ENCODE results near the gene FOXB2.
"Not testable (repeated sequence)": the region's sequence is repeated elsewhere in the genome, so short reads cannot be mapped to it uniquely, and the experiment has no call there.

The FOXB2 gene

GRCh38 chr9:77016526-77017504 lies 2.6 kb upstream of the FOXB2 start:
- FAIRE-seq: no peak

- no peak for FAIRE-seq
Observed at GRCh38 chr9:77017505-77017894, 2.0 kb upstream of the FOXB2 start.

- FAIRE-seq: no peak
Observed at GRCh38 chr9:77018058-77018968, 1.1 kb upstream of the FOXB2 start.

GRCh38 chr9:77018969-77019235 lies 553 bp upstream of the FOXB2 start:
- no peak for FAIRE-seq

DNA sequence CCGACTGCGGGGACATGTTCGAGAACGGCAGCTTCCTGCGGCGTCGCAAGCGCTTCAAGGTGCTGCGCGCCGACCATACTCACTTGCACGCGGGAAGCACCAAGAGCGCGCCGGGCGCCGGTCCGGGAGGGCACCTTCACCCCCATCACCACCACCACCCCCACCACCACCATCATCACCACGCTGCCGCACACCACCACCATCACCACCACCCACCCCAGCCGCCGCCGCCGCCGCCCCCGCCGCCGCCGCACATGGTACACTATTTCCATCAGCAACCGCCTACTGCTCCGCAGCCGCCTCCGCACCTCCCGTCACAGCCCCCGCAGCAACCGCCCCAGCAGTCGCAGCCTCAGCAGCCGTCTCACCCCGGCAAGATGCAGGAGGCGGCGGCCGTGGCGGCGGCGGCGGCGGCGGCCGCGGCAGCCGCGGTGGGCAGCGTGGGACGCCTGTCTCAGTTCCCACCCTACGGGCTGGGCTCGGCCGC lies 514 bp downstream of the FOXB2 start:
- no peak for FAIRE-seq

GRCh38 chr9:77020413-77021290 lies 1.2 kb downstream of the FOXB2 start:
- no peak for FAIRE-seq

- FAIRE-seq: no peak
Observed at GRCh38 chr9:77021291-77021894, 1.9 kb downstream of the FOXB2 start.

- FAIRE-seq: no peak
Observed at GRCh38 chr9:77021922-77022782, 2.7 kb downstream of the FOXB2 start.

DNA sequence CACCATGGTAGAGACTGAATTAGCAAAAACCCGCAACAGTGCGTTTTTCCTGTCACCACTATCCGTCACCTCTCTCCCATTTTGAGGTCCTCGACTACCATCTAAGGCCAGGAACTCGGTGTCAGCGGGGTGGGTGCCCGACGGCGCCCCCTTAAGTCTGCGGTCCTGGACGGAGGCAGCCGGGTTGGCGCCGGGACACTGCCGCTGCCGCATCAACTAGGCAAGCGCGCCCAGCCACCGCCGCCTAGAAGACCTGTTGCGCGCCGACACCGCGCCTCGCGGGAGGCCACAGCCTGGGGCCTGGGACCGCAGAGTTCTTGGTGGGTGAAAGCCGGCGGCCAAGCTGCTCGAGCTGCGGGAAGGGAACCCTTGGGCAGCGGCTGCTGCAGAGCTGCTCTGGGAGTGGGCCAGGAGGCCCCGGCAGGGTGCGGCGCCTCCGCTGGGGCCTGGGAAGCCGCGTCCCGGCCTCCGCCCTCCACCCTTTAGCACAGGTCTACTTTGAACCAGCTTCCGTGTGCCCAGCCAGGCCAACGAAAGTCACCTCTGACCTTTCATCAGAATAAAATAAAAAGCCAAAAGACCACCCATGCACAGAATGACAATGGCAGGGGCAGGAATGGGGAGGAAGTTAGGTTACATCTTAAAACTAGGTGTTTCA lies 3.5 kb downstream of the FOXB2 start:
- no peak for FAIRE-seq

- no peak for FAIRE-seq
Observed at GRCh38 chr9:77023726-77024125, 4.3 kb downstream of the FOXB2 start.

- no peak for FAIRE-seq
Observed at GRCh38 chr9:77024776-77025545, 5.5 kb downstream of the FOXB2 start.

- no peak for FAIRE-seq
Observed at GRCh38 chr9:77028478-77028877, 9.0 kb downstream of the FOXB2 start.

DNA sequence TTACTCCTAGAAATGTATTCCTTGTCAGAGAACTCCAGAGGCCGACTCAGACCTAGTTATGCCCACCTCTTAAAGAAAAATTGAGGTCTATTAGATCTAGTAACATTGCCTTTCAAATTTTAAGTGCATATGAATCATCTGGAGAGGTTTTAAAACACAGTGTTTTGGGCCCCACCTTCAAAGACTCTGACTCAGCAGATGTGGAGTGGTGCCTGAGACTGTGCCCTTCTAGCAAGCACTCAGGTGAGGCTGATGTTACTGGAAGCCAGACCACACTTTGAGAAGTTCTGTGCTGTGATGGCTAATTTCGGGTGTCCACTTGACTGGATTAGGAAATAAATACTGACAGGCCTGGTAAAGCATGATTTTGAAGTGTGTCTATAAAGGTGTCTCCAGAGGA lies 10.6 kb downstream of the FOXB2 start:
- FAIRE-seq: no peak

DNA sequence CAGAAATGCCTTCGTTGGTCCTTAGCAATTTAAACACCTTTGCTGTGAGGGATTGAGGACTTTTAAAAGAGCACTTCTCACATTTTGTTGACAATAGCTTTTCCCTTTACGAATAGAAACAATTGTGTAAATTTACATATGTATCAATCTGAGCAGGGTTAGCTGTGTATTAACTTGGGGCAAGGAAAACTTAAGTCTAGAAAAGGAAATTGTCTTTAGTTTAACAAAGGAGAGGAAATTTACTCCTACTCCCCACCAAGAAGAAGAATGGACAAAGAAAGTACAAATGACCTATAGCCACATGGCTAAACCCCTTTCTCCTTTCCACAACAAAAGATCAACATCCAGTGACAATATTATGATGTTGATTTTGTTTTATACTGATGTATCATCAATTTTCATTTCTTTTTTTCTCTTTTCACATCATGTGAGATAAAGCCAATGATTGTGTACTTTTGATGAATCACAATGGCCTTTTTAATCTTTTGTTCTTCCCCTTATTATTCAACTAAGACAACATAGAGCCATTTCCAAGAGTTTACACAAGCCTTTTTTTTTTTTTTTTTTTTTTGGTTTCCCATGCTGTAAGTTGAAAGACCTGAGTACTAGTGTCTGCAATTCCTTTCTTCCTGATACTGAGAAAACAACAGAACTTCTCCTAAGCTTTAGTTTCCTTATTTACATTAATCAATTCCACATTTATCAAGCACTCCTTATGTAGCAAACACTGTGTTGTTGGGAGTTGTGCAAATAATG lies 19.0 kb downstream of the FOXB2 start:
- FAIRE-seq: no peak

GRCh38 chr9:77040340-77040739 lies 20.9 kb downstream of the FOXB2 start:
- FAIRE-seq: no peak

DNA sequence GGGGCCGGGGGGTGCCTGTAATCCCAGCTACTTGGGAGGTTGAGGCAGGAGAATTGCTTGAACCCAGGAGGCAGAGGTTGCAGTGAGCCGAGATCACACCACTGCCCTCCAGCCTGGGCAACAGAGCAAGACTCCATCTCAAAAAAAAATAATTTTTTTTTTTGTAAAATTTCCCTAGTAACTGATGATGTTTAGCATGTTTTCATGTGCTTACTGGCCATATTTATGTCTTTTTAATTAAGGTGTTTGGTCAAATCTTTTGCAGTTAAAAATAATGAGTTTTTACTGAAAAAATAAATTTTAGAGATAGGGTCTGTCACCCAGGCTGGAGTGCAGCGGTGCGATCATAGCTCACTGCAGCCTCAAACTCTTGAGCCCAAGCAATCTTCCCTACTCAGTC lies 24.3 kb downstream of the FOXB2 start:
- FAIRE-seq: not testable (repeated sequence)

DNA sequence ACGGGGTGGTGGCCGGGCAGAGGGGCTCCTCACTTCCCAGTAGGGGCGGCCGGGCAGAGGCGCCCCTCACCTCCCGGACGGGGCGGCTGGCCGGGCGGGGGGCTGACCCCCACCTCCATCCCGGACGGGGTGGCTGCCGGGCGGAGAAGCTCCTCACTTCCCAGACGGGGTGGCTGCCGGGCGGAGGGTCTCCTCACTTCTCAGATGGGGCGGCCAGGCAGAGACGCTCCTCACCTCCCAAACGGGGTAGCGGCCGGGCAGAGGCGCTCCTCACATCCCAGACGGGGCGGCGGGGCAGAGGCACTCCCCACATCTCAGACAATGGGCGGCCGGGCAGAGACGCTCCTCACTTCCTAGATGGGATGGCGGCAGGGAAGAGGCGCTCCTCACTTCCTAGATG lies 41.2 kb downstream of the FOXB2 start:
- FAIRE-seq: not testable (repeated sequence)

DNA sequence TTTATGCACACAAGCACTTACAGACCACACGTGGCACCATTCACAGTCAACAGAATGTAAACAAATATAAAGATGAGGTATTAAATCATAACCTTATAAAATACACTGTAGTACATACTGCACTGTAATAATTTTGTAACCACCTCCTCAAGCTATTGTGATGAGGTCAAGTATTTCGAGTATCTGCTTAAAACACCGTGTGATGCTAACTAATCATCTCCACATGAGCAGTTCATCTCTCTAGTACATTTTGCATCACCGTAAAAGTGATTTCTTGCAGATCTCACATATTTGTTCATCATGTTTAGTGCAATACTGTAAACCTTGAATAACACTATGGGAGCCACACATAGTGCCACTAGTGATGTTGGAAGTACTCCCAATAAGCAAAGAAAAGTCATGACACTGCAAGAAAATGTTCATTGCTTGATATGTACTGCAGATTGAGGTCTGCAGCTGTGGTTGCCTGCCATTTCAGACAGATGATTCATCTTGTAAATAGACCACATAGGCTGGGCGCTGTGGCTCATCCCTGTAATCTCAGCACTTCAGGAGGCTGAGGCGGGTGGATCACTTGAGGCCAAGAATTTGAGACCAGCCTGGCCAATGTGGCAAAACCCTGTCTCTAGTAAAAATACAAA lies 44.3 kb downstream of the FOXB2 start:
- FAIRE-seq: no peak

- FAIRE-seq: no peak
Observed at GRCh38 chr9:77066388-77066787, 46.9 kb downstream of the FOXB2 start.
